Upper lobe of left lung (tissue), 6 donors: ENCODE results near the gene KIAA1958. TPM values are rescaled to one million over a fixed set of nuclear protein-coding genes. Genes with fewer than 3 reads are reported as not detected.

Source experiments
- ATAC-seq, 2 donors: fragments of 200-7000 bp; cut with Tn5 transposase; one replicate each; pipeline ENCODE4 v1.9.1; 2022; ENCODE audit warnings: mild to moderate bottlenecking in 2 of 2, moderate library complexity in 2 of 2; ENCODE audit not compliant: low FRiP score in 2 of 2
- DNase-seq, 2 donors: peaks; one replicate each; pipeline ENCODE4 v3.0.0-alpha.2; 2019 to 2020
- H3K27ac ChIP-seq, 4 donors: fragments of 200-600 bp; sonication (generic); one replicate each; pipeline ENCODE4 v1.5.1; 2016 to 2019
- H3K27me3 ChIP-seq, 4 donors: fragments of 200-600 bp; sonication (generic); one replicate each; pipeline ENCODE4 v1.5.1; 2017 to 2019
- H3K36me3 ChIP-seq, 4 donors: fragments of 200-600 bp; sonication (generic); one replicate each; pipeline ENCODE4 v1.5.1; 2016 to 2019
- H3K4me1 ChIP-seq, 4 donors: fragments of 200-600 bp; sonication (generic); one replicate each; pipeline ENCODE4 v1.5.1; 2018 to 2019
- H3K4me3 ChIP-seq, 4 donors: fragments of 200-600 bp; sonication (generic); one replicate each; pipeline ENCODE4 v1.5.1; 2017 to 2019; ENCODE audit warnings: mild to moderate bottlenecking in 2 of 4, moderate library complexity in 1 of 4
- H3K9me3 ChIP-seq, 4 donors: fragments of 200-600 bp; sonication (generic); one replicate each; pipeline ENCODE4 v1.5.1; 2018 to 2019
- EP300 ChIP-seq, 4 donors: sonication (generic); formaldehyde crosslinking; IDR thresholded peaks; one replicate each; pipeline ENCODE4 v1.5.1; 2017; ENCODE audit warnings: antibody characterized with exemption in 4 of 4, control low read depth in 2 of 4
- POLR2A ChIP-seq, 4 donors: fragments of 450-650 bp; IDR thresholded peaks; one replicate each; pipeline ENCODE4 v1.5.1; 2016 to 2017; ENCODE audit warnings: antibody characterized with exemption in 4 of 4, mild to moderate bottlenecking in 2 of 4
- POLR2AphosphoS5 ChIP-seq, 2 donors: sonication (generic); formaldehyde crosslinking; IDR thresholded peaks; one replicate each; pipeline ENCODE4 v1.5.1; 2017; ENCODE audit warnings: antibody characterized with exemption in 2 of 2
- WGBS, 2 donors: methylation state at CpG; one replicate each; pipeline ENCODE4 v1.1.5; 2017 to 2018; 5-methylcytosine and 5-hydroxymethylcytosine counted together
- total RNA-seq, 6 donors: library from RNA; depleted of rRNA in 4 of 6; stranded (reverse); fragments of >200 nt in 4 of 6; gene quantifications; one replicate each; pipeline versions ENCODE4 v1.1.0 to v1.2.1, GENCODE V29; 2016 to 2021
- TF ChIP-seq, protein P1 (sequence below), 6 experiments: fragments of 450-650 bp in 4 of 6; fragments of 200-600 bp in 2 of 6; sonication (generic) in 2 of 6; IDR thresholded peaks; one replicate each; pipeline ENCODE4 v1.5.1; 2016 to 2019; ENCODE audit warnings: antibody characterized with exemption in 6 of 6
- donor health status: DM: no; HTN: no; CAD: no; lungs with moderate emphysema.
- donor health status: DM: no; HTN: yes; CAD: no; lungs with severe emphysema.

The KIAA1958 gene
- total RNA-seq, 6 donors from 2014 or later, result 9.2 to 21.1 (median 14.2) TPM

DNA sequence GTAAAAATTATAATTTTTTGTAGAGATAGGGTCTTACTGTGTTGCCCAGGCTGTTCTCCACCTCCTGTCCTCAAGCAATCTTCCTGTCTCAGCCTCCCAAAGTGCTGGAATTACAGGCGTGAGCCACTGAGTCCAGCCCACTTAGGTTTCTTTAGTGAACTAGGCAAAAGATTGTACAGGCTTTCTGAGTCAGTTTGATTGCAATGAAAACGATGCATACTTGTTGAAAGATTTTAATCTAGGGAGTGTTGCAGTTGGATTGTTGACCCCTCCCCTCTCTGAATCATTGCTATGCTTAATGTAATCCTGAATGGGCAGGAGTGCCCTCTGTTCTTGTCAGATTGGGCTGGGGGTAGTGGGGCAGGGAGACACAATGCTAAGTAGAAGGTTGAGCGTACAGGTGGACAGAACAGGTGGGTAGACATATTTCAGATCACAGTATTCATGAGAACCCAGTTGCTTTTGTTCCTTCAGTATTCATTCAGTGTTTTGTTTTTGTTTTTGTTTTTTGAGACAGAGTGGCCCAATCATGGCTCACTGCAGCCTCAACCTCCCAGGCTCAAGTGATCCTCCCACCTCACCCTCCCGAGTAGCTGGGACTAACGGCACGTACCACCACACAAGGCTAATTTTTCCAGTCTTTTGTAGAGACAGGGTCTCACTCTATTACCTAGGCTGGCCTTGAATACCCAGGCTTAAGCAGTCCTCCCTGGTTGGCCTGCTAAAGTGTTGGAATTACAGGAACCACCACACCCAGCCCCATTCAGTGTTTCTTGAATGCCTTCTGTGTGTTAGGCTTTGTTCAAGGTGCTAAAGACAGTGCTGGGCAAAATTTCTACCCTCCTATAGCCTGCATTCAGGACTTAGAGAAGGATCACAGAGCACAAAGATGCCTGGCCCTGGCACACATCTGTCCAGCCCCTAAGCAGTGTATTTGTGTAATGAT, 70.1 kb downstream of the KIAA1958 start:
- no peaks in the 10 kb centered on the region for H3K9me3 ChIP-seq
- no peaks in the 10 kb centered on the region for H3K4me1 ChIP-seq
- TF ChIP-seq EP300 (IDR thresholded peaks at IDR 0.05), result no peak
- no peak for TF ChIP-seq POLR2A (IDR thresholded peaks at IDR 0.05)
- TF ChIP-seq POLR2AphosphoS5 (IDR thresholded peaks at IDR 0.05), result no peak
- TF ChIP-seq, protein P1, sequence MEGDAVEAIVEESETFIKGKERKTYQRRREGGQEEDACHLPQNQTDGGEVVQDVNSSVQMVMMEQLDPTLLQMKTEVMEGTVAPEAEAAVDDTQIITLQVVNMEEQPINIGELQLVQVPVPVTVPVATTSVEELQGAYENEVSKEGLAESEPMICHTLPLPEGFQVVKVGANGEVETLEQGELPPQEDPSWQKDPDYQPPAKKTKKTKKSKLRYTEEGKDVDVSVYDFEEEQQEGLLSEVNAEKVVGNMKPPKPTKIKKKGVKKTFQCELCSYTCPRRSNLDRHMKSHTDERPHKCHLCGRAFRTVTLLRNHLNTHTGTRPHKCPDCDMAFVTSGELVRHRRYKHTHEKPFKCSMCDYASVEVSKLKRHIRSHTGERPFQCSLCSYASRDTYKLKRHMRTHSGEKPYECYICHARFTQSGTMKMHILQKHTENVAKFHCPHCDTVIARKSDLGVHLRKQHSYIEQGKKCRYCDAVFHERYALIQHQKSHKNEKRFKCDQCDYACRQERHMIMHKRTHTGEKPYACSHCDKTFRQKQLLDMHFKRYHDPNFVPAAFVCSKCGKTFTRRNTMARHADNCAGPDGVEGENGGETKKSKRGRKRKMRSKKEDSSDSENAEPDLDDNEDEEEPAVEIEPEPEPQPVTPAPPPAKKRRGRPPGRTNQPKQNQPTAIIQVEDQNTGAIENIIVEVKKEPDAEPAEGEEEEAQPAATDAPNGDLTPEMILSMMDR (IDR thresholded peaks at IDR 0.05), result no peak
- 91 to 92% methylated on average over 6 of the region's 6 CpGs for WGBS, 2 donors
- DNase-seq (no peak), ATAC-seq (no peak)
- no peak overlapping the region for H3K4me3 ChIP-seq
- no peaks in the 10 kb centered on the region for H3K36me3 ChIP-seq
- H3K27ac ChIP-seq, result no peak overlapping the region
- H3K27me3 ChIP-seq, result no peaks in the 10 kb centered on the region

- H3K4me3 ChIP-seq, result no peak overlapping the region
- no peaks in the 10 kb centered on the region for H3K4me1 ChIP-seq
- H3K9me3 ChIP-seq, result no peaks in the 10 kb centered on the region
- no peak overlapping the region for H3K27ac ChIP-seq
- no peak for ATAC-seq
- 87 to 93% methylated on average over 1 of the region's 1 CpG for WGBS, 2 donors
- no peak for DNase-seq
- H3K27me3 ChIP-seq, result no peaks in the 10 kb centered on the region
- no peaks in the 10 kb centered on the region for H3K36me3 ChIP-seq
- TF ChIP-seq POLR2AphosphoS5 (IDR thresholded peaks at IDR 0.05) (no peak), EP300 (IDR thresholded peaks at IDR 0.05) (no peak), POLR2A (IDR thresholded peaks at IDR 0.05) (no peak)
- TF ChIP-seq, protein P1 (IDR thresholded peaks at IDR 0.05), result no peak
Observed at GRCh38 chr9:112558476-112558875, 71.8 kb downstream of the KIAA1958 start.

DNA sequence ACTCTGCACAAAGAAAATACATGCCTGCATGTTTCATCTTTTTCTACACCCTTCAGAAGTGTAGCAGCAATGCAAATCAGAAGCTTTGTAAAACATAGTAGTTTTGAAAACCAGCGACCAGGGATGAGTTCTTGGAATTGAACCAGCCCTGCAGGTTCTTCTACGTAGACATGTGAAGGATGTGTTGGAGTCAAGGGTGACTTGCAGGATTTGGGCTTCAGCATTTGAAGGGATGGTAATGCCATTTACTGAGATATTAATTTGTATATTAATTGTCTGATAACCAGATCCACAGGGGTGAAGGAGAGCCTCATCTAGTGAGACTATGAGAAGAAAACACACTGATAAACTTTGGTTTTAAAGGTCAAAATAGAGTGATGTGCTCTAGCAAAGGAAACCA, 72.4 kb downstream of the KIAA1958 start:
- Histone ChIP-seq H3K4me3 (no peak overlapping the region), H3K9me3 (no peaks in the 10 kb centered on the region), H3K4me1 (no peaks in the 10 kb centered on the region), H3K27ac (no peak overlapping the region), H3K27me3 (no peaks in the 10 kb centered on the region), H3K36me3 (no peaks in the 10 kb centered on the region)
- DNase-seq (no peak), ATAC-seq (no peak)
- TF ChIP-seq EP300 (IDR thresholded peaks at IDR 0.05) (no peak), POLR2A (IDR thresholded peaks at IDR 0.05) (no peak)
- 86 to 95% methylated on average over 2 of the region's 2 CpGs for WGBS, 2 donors

GRCh38 chr9:112559629-112560413, 73.2 kb downstream of the KIAA1958 start:
- no peaks in the 10 kb centered on the region for H3K4me1 ChIP-seq
- no peak overlapping the region for H3K4me3 ChIP-seq
- DNase-seq (no peak), ATAC-seq (no peak)
- no peaks in the 10 kb centered on the region for H3K9me3 ChIP-seq
- H3K36me3 ChIP-seq, result no peaks in the 10 kb centered on the region
- 74 to 90% methylated on average over 5 of the region's 5 CpGs for WGBS, 2 donors
- H3K27me3 ChIP-seq, result no peaks in the 10 kb centered on the region
- H3K27ac ChIP-seq, result no peak overlapping the region
- no peak for TF ChIP-seq POLR2AphosphoS5 (IDR thresholded peaks at IDR 0.05)
- TF ChIP-seq, protein P1 (IDR thresholded peaks at IDR 0.05), result no peak
- TF ChIP-seq POLR2A (IDR thresholded peaks at IDR 0.05), result no peak
- TF ChIP-seq EP300 (IDR thresholded peaks at IDR 0.05), result no peak

GRCh38 chr9:112562235-112562958, 75.8 kb downstream of the KIAA1958 start:
- no peak overlapping the region for H3K4me3 ChIP-seq
- ATAC-seq (no peak), DNase-seq (no peak)
- H3K36me3 ChIP-seq, result no peaks in the 10 kb centered on the region
- WGBS, 2 donors, result 71 to 73% methylated on average over 4 of the region's 4 CpGs
- no peaks in the 10 kb centered on the region for H3K4me1 ChIP-seq
- TF ChIP-seq, protein P1 (IDR thresholded peaks at IDR 0.05), result no peak
- no peak for TF ChIP-seq POLR2A (IDR thresholded peaks at IDR 0.05)
- TF ChIP-seq POLR2AphosphoS5 (IDR thresholded peaks at IDR 0.05), result no peak
- TF ChIP-seq EP300 (IDR thresholded peaks at IDR 0.05), result no peak
- H3K9me3 ChIP-seq, result no peaks in the 10 kb centered on the region
- H3K27ac ChIP-seq, result no peak overlapping the region
- no peaks in the 10 kb centered on the region for H3K27me3 ChIP-seq
